Hematopoietic multipotent progenitor cell treated with erythropoietin and hydrocortisone succinate and interleukin-3 and kit ligand, for 8 days (in vitro differentiated cells): ENCODE data around the gene KCNMA1.
A peak's percentile ranks its signal among the peaks of the same experiment; 100 is the strongest.
"Not testable (repeated sequence)": the region's sequence is repeated elsewhere in the genome, so short reads cannot be mapped to it uniquely, and the experiment has no call there.

Experiments
- DNase-seq: peaks from one replicate; pipeline ENCODE4 v3.0.0-alpha.2; 2015

The KCNMA1 gene

GRCh38 chr10:77603534-77603927 is 34.1 kb downstream of the KCNMA1 start:
- no peak for DNase-seq

GRCh38 chr10:77602913-77603533 is 34.6 kb downstream of the KCNMA1 start:
- DNase-seq = no peak

- no peak for DNase-seq
These were observed 35.2 kb downstream of the KCNMA1 start for GRCh38 chr10:77602231-77602912.

GRCh38 chr10:77601488-77601887 is 36.1 kb downstream of the KCNMA1 start:
- DNase-seq = no peak

- no peak for DNase-seq
These were observed 37.0 kb downstream of the KCNMA1 start for GRCh38 chr10:77600640-77601039.

GRCh38 chr10:77599651-77600050 is 38.0 kb downstream of the KCNMA1 start:
- DNase-seq = no peak

GRCh38 chr10:77598606-77599005 is 39.0 kb downstream of the KCNMA1 start:
- no peak for DNase-seq

- no peak for DNase-seq
These were observed 40.0 kb downstream of the KCNMA1 start for GRCh38 chr10:77597560-77597959.

- DNase-seq = no peak
These were observed 43.2 kb downstream of the KCNMA1 start for GRCh38 chr10:77594471-77594783.

- DNase-seq = no peak
These were observed 43.7 kb downstream of the KCNMA1 start for GRCh38 chr10:77593771-77594470.

- no peak for DNase-seq
These were observed 44.5 kb downstream of the KCNMA1 start for GRCh38 chr10:77592946-77593636.

- DNase-seq = no peak
These were observed 45.1 kb downstream of the KCNMA1 start for GRCh38 chr10:77592510-77592909.

- no peak for DNase-seq
These were observed 46.2 kb downstream of the KCNMA1 start for GRCh38 chr10:77591238-77591880.

GRCh38 chr10:77590344-77591237 is 47.0 kb downstream of the KCNMA1 start:
- no peak for DNase-seq

GRCh38 chr10:77589703-77590102 is 47.9 kb downstream of the KCNMA1 start:
- not testable (repeated sequence) for DNase-seq

- no peak for DNase-seq
These were observed 48.7 kb downstream of the KCNMA1 start for GRCh38 chr10:77588886-77589285.

GRCh38 chr10:77587416-77587790 is 50.2 kb downstream of the KCNMA1 start:
- no peak for DNase-seq

GRCh38 chr10:77586719-77587415 is 50.7 kb downstream of the KCNMA1 start:
- no peak for DNase-seq

- no peak for DNase-seq
These were observed 52.7 kb downstream of the KCNMA1 start for GRCh38 chr10:77584938-77585337.

- no peak for DNase-seq
These were observed 54.1 kb downstream of the KCNMA1 start for GRCh38 chr10:77583527-77583926.

GRCh38 chr10:77582710-77583115 is 54.9 kb downstream of the KCNMA1 start:
- peak; percentile 53 for DNase-seq

GRCh38 chr10:77581738-77582137 is 55.9 kb downstream of the KCNMA1 start:
- DNase-seq = no peak
